HG02763 (cell line): ENCODE results near the gene STK16.
A peak's percentile ranks its signal among the peaks of the same experiment; 100 is the strongest.
"Not testable (repeated sequence)": the region's sequence is repeated elsewhere in the genome, so short reads cannot be mapped to it uniquely, and the experiment has no call there.

Source experiments
- ATAC-seq: cut with Tn5 transposase; IDR thresholded peaks from one replicate; pipeline ENCODE4 v1.9.1; 2021; ENCODE audit warnings: mild to moderate bottlenecking, moderate library complexity; ENCODE audit not compliant: unreplicated experiment

Gene STK16

DNA sequence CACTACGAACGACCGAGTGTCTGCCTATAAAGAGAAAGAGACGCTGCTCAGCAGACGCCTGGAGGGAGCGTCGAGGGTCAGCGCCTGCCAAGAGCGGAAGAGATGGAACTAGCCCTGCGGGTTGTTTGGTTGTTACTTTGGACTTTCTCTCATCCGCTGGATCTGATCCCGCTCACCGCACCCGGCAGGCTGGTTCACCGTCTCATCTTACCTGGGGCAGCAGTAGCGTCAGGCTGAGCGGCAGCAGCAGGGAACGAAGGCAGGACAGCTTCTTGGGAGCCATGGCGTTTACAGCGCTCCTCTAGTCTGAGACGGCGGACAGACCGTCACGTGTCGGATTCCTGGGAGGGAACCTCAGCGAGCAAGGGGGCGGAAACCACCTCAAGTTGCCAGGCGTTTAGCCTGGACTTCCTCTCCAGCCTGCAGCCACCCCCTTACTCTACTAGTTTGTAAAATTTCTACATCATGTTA lies 2.0 kb upstream of the STK16 start:
- no peak for ATAC-seq

DNA sequence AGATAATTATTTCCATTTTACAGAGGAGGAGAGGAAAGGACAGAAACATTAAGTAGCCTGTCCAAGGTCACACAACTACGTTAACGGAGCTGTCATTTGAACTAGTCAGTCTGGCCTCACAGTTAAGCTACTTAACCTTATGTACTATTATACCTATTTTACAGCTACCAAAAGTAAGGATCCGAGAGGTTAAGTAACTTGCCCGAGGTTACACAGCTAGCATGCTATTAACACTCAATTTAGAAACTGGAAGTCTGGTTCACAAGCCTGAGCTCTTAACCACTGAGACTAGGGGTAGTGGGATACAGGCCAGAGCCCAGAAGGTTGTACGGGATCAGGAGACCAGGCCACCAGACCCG lies 511 bp upstream of the STK16 start:
- ATAC-seq, result no peak

GRCh38 chr2:219245899-219246230 lies 586 bp downstream of the STK16 start:
- ATAC-seq, result no peak

DNA sequence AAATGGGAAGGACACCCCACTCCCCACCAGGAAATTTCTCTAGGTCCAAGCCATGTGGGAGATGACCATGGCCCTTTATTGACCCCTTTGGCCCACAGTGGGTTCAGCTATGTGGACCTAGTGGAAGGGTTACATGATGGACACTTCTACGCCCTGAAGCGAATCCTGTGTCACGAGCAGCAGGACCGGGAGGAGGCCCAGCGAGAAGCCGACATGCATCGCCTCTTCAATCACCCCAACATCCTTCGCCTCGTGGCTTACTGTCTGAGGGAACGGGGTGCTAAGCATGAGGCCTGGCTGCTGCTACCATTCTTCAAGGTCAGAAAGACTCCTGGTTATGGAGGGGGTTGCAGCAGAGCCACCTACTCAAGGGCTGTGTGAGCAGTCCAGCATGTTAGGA lies 1.3 kb downstream of the STK16 start:
- ATAC-seq, result no peak

- ATAC-seq, result no peak
Measured at GRCh38 chr2:219247678-219248642, 2.7 kb downstream of the STK16 start.

DNA sequence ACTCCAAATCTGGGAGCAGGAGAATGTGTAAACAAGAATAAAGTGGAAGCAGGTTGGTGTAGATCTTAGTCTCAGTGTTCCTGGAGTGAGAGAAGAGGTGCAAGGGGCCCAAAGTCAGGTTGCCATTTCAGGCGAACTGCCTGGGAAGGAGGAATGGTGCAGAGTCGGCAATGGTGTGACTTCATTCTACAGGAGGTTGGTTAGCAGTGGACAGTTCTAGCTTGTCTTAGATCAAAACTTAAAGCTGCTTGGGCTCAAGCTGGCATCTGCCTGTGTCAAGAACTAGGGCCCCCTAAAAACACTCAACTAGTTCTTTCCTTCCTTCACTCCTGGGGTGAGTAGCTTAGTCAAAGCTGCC lies 3.5 kb downstream of the STK16 start:
- no peak for ATAC-seq

DNA sequence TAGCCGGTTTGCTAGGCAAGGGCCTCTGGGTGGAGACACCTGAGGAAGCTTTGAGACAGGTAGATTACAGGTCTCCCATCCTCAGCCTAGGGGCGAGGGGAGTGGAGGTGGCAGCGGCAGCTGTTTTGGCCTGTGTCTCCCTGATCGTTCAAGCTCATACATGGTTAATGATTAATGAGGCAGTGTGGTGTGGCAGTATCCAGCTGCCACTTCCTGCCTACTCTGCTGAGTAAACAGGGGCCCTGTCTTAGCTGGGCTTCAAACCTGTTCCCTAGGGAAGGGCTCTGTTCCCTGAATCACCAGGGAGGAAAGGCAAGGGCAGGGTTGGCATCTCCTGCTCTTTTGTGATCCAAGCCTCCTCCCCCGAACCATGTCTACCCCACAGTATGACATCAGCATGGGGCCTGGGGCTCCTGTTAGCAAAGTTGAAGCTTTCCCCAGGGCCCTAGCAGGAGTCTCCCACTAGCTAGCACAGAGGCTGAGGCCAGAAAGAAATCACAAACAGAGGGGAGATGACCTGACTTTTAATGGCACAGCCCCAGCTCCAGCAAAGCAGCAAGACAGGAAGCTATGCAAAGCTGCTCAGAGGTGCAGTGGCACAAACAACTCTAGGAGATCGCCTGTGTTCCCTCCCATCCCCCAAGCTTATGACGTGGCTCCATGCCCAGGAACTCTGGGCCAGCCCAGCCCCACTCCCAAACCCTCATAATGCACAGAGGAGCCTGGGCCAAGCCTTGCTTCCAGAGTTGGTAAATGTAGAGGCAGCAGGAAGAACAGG lies 4.1 kb downstream of the STK16 start:
- peak; percentile 42 for ATAC-seq

- no peak for ATAC-seq
Measured at GRCh38 chr2:219250049-219250781, 4.9 kb downstream of the STK16 start.

DNA sequence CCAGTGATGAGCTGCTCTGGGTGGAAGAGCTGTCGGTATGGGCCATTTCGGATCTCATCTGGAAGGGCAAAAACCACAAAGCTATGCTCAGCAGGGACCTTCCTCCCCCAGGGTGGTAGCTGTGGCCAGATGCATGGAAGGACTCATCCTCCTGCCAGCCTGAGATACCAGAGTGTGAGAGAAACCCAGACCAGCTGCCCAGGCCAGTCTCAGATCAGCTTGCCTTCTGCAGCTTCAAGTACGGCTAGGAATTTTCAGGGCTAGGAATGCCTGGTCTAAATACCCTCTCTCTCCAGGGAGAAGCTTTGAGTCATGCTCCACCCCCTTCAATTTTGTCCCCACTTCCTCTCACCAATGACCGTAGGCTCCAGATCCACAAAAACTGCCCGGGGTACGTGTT lies 6.4 kb downstream of the STK16 start:
- no peak for ATAC-seq

GRCh38 chr2:219252084-219252483 lies 6.8 kb downstream of the STK16 start:
- ATAC-seq, result no peak

DNA sequence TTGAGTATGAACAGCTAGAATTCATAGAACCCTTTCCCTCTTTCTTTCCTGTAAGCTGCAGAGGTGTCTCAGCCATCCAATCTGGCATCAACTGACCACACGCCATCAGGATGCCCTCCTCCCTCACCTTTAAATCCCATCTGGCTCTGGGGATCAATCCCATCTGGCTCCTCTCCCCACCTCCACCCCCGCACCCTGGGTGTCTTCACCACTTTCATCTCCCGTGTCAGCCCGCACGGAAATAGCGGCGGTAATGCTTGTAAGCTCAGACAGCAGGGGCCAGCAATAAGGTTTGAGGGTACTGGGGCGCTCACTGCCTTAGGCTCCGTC lies 7.3 kb downstream of the STK16 start:
- ATAC-seq, result no peak

- peak; percentile 0 for ATAC-seq
Measured at GRCh38 chr2:219252900-219253752, 7.8 kb downstream of the STK16 start, which contains the start of gene TUBA4B. TSS of gene TUBA4B (plus strand) at chr2:219253243. CDS start at chr2:219253408, 165 bp downstream.

DNA sequence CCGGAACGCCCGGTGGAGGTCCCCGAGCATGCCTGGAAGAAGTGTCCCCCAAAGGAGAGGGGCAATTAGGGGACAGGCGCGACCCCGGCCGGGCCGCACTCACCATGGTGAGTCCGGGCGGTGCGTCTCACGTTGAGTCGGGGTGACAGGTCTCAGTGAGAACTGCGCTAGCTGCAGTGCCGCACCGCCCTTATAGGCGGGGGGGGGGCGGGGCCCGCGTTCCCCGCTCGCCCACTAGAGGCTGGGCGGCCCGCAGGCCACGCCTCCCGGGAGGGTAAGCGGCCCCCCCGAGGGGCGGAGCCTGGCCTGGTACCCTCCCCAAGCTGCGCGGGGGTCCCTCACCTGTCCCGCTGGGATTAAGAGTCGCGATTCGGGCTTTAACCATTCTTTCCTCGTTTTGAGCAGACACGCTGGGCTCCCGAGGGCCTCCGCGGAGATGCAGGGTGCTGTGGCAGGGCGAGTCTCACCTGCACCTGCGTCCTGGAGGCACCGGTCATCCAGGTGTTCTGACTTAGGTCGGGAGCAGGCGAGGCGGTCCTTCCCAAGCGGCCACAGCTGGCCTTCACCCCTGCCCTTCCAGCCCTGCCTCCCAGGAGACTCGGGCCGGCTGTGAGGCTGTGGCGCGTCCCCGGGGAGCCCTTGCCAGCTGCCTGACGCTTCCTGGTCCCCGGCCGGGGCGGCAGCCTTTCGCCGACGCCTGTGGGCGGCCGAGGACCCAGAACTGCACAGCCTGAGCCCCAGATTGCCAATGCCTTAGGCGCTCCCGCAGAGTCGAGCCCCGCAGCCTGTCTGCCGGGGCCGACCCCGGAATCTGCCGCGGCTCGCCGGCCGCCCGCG lies 8.7 kb downstream of the STK16 start, which contains the start of gene TUBA4A:
TSS of gene TUBA4A (minus strand) at position 166 of the 837 bp plus-strand sequence. CDS start at position 106, 60 bp downstream.
- ATAC-seq, result peak; percentile 46

- no peak for ATAC-seq
Measured at GRCh38 chr2:219254590-219255201, 9.4 kb downstream of the STK16 start.

- not testable (repeated sequence) for ATAC-seq
Measured at GRCh38 chr2:219258942-219259341, 13.7 kb downstream of the STK16 start.

DNA sequence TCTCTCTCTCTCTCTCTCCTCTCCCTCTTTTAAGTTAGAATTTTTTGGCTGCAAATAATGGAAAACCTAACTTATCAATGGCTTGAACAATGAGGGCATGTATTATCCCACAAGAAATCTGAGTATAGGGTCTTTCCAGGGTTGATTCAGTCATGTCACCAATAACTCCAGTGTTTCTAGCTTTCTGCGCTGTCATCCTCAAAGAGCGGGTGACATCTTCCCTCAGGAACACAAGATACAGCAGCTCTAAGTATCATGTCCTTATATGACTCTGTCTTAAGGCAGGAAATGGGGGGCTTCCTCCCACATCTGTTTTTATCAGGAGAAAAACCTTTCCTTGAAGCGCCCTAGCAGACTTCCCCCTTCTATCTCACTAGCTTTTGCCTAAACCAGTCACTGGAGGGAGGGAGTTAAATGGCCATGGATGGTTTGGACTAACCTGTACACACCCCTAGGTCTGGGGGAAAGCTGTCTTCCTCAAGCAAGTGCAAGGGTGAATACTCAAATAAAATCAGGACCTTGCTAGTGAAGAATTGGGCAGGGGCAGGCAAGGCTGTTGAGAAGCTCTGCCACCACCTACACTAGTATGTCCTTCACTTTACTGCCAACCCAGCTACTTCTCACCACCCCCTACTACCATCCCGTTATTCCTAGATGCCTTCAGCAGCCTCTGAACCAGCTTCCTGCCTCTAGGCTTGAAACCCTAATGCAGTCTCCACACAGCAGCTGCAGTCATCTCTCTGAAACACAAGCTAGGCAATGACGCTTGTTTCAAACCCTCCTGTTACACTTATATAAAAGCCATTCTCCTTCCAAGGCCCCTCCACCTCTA lies 16.0 kb downstream of the STK16 start:
- ATAC-seq, result no peak

DNA sequence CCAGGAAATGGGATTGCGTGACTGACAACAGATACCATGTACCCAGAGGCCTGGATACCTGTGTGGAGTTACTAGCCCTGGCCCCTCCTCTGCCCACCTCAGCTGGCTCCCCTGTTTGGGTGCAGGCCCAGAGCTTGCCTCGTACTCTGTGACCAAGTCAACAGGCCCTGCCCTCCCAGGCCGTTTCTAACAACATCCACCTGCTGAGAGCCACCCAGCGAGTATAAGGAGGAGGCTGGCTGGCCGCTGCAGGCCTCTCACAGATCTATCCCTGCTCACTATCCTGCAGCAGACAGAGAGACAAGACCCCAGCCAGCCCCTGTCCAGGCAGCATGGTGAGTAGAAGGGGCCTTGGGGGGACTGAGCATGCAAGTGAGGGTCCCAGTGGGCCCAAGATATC lies 21.0 kb downstream of the STK16 start:
- ATAC-seq, result no peak

- no peak for ATAC-seq
Measured at GRCh38 chr2:219266886-219267285, 21.6 kb downstream of the STK16 start.
